ENCODE results near the gene CEBPG. TPM values are rescaled to one million over a fixed set of nuclear protein-coding genes. Genes with fewer than 3 reads are reported as not detected.

The CEBPG gene
- total RNA-seq, 1 donor from 2014 or later, result 75.1 TPM

DNA sequence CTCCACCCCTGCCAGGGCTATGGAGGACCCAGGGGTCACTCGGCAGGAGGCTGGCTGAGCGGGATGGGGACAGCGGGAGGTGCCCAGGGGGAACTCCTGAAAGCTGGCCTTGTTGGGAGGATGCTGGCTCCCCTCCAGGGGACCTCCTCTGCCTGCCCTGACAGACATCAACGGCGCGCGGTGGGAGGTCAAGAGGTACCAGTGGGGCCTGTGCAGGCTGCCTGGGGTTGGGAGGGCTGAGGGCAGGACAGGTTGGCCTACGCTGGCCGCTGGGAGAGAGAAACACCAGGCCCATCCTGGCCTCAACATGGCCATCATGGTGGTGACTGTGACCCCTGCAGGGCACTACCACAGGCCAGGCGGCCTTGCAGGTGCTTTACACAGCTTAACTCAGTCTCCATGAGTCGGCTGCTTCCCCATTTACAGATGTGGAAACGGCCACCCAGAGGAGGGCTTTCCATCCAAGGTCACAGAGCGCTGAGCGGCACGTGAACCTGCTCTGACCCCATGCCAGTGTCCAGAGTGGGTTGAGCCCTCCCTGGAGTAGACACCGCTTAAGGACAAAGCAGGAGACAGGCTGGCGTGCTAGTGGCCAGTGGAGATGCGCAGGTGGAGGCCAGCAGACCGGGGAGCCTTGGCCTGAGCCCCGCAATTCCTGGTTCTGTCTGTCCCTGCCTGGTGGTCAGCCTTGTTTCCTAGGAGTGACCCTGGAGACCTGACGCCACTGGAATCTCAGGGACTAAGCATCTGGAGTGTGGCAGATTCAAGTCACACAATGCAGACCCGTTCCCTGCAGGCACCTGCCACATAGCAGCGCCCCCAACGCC lies 27.6 kb downstream of the CEBPG start:
- no peaks in the 10 kb centered on the region for H3K36me3 Mint-ChIP-seq (ENCODE audit: unreplicated experiment)
- H3K4me1 Mint-ChIP-seq (ENCODE audit: low read depth, unreplicated experiment), result peaks cover 8% of the 10 kb centered on the region
- H3K4me3 Mint-ChIP-seq (ENCODE audit: unreplicated experiment), result no peak overlapping the region
- H3K27me3 Mint-ChIP-seq (ENCODE audit: unreplicated experiment), result peaks cover 2% of the 10 kb centered on the region
- TF ChIP-seq, protein P1, sequence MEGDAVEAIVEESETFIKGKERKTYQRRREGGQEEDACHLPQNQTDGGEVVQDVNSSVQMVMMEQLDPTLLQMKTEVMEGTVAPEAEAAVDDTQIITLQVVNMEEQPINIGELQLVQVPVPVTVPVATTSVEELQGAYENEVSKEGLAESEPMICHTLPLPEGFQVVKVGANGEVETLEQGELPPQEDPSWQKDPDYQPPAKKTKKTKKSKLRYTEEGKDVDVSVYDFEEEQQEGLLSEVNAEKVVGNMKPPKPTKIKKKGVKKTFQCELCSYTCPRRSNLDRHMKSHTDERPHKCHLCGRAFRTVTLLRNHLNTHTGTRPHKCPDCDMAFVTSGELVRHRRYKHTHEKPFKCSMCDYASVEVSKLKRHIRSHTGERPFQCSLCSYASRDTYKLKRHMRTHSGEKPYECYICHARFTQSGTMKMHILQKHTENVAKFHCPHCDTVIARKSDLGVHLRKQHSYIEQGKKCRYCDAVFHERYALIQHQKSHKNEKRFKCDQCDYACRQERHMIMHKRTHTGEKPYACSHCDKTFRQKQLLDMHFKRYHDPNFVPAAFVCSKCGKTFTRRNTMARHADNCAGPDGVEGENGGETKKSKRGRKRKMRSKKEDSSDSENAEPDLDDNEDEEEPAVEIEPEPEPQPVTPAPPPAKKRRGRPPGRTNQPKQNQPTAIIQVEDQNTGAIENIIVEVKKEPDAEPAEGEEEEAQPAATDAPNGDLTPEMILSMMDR (IDR thresholded peaks at IDR 0.05; ENCODE audit: partially characterized antibody, unreplicated experiment), result no peak
- H3K9me3 Mint-ChIP-seq (ENCODE audit: unreplicated experiment), result peaks cover 5% of the 10 kb centered on the region
- DNase-seq, result peak; percentile 12
- peak overlapping the region; percentile 62 for H3K27ac Mint-ChIP-seq (ENCODE audit: unreplicated experiment)

DNA sequence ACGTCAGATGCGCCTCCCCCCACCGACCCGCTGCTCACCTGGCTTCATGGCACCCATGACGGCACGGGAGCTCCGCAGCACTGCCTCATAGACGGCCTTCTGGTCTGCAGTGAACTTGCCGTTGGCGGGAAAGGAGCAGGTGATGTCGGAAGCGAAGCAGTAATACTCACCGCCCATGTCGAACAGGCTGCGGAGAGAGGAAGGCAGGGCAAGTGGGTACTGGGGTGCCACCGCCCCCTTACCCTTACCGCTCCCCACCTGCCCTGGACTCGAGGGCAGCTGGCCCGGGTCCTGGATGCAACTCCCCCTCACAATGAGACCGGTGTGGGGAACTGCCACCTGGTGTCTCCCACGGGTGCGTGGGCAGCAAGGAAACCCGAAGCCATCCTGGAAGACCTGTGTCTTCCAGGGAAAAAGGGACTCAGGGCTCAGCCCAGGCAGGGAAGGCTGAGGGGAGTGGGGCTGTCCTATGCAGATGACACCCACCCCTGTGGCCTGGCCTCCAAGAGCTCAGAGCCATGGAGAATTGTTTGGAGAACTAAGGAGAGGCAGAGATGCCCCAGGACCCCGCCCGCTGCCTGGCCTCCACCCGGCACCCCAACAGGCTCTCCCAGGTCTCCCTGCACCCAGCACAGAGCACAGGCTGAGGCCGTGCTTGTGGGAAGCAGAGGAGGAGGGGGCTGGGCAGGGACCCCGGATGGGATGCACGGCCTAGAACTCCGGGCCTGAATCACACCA lies 28.3 kb downstream of the CEBPG start:
- Mint-ChIP-seq H3K27me3 (ENCODE audit: unreplicated experiment) (peaks cover 3% of the 10 kb centered on the region), H3K36me3 (ENCODE audit: unreplicated experiment) (no peaks in the 10 kb centered on the region), H3K9me3 (ENCODE audit: unreplicated experiment) (peaks cover 4% of the 10 kb centered on the region), H3K27ac (ENCODE audit: unreplicated experiment) (peak overlapping the region; percentile 62), H3K4me3 (ENCODE audit: unreplicated experiment) (no peak overlapping the region), H3K4me1 (ENCODE audit: low read depth, unreplicated experiment) (peaks cover 11% of the 10 kb centered on the region)
- TF ChIP-seq, protein P1 (IDR thresholded peaks at IDR 0.05; ENCODE audit: partially characterized antibody, unreplicated experiment), result no peak
- peak; percentile 18 for DNase-seq

DNA sequence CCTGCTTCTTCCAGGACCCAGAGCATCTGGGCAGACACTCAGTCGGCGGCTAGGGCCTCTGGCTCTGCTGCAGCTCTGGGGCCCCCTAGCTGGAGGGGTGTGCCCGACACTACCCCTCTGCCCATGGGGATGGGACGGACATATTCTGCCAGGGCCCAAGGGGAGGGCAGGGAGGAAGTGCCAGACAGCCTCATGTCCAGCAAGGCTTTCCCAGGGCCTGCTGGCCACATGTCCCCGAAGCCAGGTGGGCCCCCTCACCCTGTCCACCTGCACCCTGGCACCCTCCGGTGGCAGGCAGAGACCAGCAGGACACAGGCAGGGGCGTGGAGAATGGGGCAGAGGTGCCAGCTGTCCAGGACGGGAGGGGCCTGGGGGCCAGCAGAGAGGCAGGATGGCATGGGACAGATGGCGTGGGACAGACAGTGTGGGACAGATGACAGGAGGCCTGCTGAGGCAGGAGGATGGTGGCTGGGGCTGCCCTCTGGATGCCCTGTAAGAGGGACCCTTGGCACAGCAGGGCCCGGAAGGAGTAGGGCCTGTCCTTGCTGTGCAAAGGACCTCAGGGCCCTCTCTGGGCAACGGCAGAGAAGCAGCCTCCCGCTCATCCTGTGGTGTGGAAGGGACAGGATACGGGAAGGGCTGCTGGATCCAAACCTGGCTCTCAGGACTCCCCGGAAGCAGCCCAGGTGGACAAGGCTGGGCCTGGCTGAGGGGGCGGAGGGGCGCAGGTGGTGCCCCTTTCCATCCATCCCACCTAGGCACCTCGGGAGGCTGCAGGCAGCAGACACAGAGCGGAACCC lies 29.1 kb downstream of the CEBPG start:
- H3K27me3 Mint-ChIP-seq (ENCODE audit: unreplicated experiment), result peaks cover 3% of the 10 kb centered on the region
- H3K4me3 Mint-ChIP-seq (ENCODE audit: unreplicated experiment), result no peak overlapping the region
- H3K36me3 Mint-ChIP-seq (ENCODE audit: unreplicated experiment), result no peaks in the 10 kb centered on the region

GRCh38 chr19:33403221-33403972 lies 29.9 kb downstream of the CEBPG start:
- Mint-ChIP-seq H3K36me3 (ENCODE audit: unreplicated experiment) (no peaks in the 10 kb centered on the region), H3K9me3 (ENCODE audit: unreplicated experiment) (peaks cover 3% of the 10 kb centered on the region), H3K27ac (ENCODE audit: unreplicated experiment) (no peak overlapping the region), H3K4me1 (ENCODE audit: low read depth, unreplicated experiment) (peaks cover 11% of the 10 kb centered on the region), H3K27me3 (ENCODE audit: unreplicated experiment) (peaks cover 3% of the 10 kb centered on the region), H3K4me3 (ENCODE audit: unreplicated experiment) (no peak overlapping the region)
- peak; percentile 26 for DNase-seq
- TF ChIP-seq, protein P1 (IDR thresholded peaks at IDR 0.05; ENCODE audit: partially characterized antibody, unreplicated experiment), result no peak

More for the DNA sequence above, 29.1 kb downstream of the CEBPG start:
- Mint-ChIP-seq H3K4me1 (ENCODE audit: low read depth, unreplicated experiment) (peaks cover 11% of the 10 kb centered on the region), H3K27ac (ENCODE audit: unreplicated experiment) (no peak overlapping the region), H3K9me3 (ENCODE audit: unreplicated experiment) (peaks cover 4% of the 10 kb centered on the region)
- DNase-seq, result peak; percentile 38
- TF ChIP-seq, protein P1 (IDR thresholded peaks at IDR 0.05; ENCODE audit: partially characterized antibody, unreplicated experiment), result no peak
